ENCODE measurements around the gene PIGS.

Gene PIGS

DNA sequence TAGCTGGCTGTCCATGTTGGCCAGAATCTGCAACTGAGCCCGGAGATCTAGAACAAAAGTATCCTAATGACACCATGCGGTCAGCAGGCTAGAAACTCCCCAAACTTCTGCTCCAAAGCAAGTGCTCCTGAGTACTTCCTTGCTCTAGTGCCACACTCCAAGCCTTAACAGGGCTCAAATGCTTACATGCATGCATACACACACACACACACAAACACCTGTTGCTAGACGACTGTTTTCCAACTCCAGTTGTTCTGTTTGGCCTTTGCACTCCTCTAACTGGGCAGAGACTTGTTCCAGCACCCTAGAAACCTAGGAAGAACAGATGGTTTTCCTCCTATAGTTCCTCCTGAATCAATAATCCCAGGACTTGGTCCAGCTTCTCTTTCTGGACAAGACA lies 13.1 kb upstream of the PIGS start:
- Histone ChIP-seq H3K4me1 (ENCODE audit: insufficient read depth, low read length, severe bottlenecking) (no peaks in the 10 kb centered on the region), H3K9ac (ENCODE audit: low read length) (no peak overlapping the region), H3K79me2 (ENCODE audit: insufficient read depth, low read length) (no peaks in the 10 kb centered on the region), H3K4me2 (ENCODE audit: low read length) (no peak overlapping the region), H3K27me3 (ENCODE audit: insufficient read depth, low read length) (no peaks in the 10 kb centered on the region), H3K9me2 (ENCODE audit: low read depth, low read length) (no peaks in the 10 kb centered on the region), H2AFZ (ENCODE audit: low read length) (no peak overlapping the region), H3K9me3 (ENCODE audit: low read length) (no peaks in the 10 kb centered on the region), H3K27ac (ENCODE audit: low read depth, low read length, poor library complexity, severe bottlenecking) (no peak overlapping the region), H3F3A (ENCODE audit: insufficient read depth, low read length) (no peaks in the 10 kb centered on the region; the same call in 1 of the 2 replicates), H3K4me3 (ENCODE audit: low read depth, low read length, poor library complexity, severe bottlenecking) (no peak overlapping the region), H4K20me1 (ENCODE audit: insufficient read depth, low read length) (no peaks in the 10 kb centered on the region), H3K36me3 (ENCODE audit: insufficient read depth, low read length) (peaks cover 92% of the 10 kb centered on the region)
- no peak for TF ChIP-seq EZH2 (IDR thresholded peaks at IDR 0.05; ENCODE audit: borderline replicate concordance, low read length)
- TF ChIP-seq, protein P1, sequence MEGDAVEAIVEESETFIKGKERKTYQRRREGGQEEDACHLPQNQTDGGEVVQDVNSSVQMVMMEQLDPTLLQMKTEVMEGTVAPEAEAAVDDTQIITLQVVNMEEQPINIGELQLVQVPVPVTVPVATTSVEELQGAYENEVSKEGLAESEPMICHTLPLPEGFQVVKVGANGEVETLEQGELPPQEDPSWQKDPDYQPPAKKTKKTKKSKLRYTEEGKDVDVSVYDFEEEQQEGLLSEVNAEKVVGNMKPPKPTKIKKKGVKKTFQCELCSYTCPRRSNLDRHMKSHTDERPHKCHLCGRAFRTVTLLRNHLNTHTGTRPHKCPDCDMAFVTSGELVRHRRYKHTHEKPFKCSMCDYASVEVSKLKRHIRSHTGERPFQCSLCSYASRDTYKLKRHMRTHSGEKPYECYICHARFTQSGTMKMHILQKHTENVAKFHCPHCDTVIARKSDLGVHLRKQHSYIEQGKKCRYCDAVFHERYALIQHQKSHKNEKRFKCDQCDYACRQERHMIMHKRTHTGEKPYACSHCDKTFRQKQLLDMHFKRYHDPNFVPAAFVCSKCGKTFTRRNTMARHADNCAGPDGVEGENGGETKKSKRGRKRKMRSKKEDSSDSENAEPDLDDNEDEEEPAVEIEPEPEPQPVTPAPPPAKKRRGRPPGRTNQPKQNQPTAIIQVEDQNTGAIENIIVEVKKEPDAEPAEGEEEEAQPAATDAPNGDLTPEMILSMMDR (IDR thresholded peaks at IDR 0.05; ENCODE audit: low read length), result no peak

- Histone ChIP-seq H3K9ac (ENCODE audit: low read length) (no peak overlapping the region), H3K36me3 (ENCODE audit: insufficient read depth, low read length) (peaks cover 95% of the 10 kb centered on the region), H4K20me1 (ENCODE audit: insufficient read depth, low read length) (no peaks in the 10 kb centered on the region), H3K4me3 (ENCODE audit: low read depth, low read length, poor library complexity, severe bottlenecking) (no peak overlapping the region), H3K9me2 (ENCODE audit: low read depth, low read length) (no peaks in the 10 kb centered on the region), H2AFZ (ENCODE audit: low read length) (no peak overlapping the region), H3K4me2 (ENCODE audit: low read length) (no peak overlapping the region), H3K9me3 (ENCODE audit: low read length) (no peaks in the 10 kb centered on the region), H3K27ac (ENCODE audit: low read depth, low read length, poor library complexity, severe bottlenecking) (no peak overlapping the region), H3F3A (ENCODE audit: insufficient read depth, low read length) (no peaks in the 10 kb centered on the region; the same call in 1 of the 2 replicates), H3K4me1 (ENCODE audit: insufficient read depth, low read length, severe bottlenecking) (no peaks in the 10 kb centered on the region), H3K27me3 (ENCODE audit: insufficient read depth, low read length) (no peaks in the 10 kb centered on the region), H3K79me2 (ENCODE audit: insufficient read depth, low read length) (no peaks in the 10 kb centered on the region)
- TF ChIP-seq, protein P1 (IDR thresholded peaks at IDR 0.05; ENCODE audit: low read length), result no peak
- TF ChIP-seq EZH2 (IDR thresholded peaks at IDR 0.05; ENCODE audit: borderline replicate concordance, low read length), result no peak
These were observed 11.2 kb upstream of the PIGS start for GRCh38 chr17:28582513-28582912.

DNA sequence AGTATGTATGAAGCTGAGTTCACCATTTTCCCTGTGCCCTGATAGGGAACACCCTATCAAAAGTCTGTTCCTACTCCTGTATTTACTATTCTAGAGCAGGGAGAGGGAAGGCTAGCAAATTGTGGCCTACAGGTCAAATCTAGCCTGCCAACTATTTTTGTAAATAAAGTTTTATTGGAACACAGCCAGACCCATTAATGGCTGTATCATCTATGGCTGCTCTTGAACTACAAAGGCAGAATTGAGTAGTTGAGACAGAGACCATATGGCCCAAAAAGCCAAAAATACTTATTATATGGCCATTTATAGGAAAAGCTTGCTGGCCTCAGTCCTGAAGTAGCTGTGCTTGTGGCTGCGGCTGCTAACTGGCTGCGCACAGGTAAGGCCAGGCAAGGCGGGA lies 9.6 kb upstream of the PIGS start:
- Histone ChIP-seq H3K9me3 (ENCODE audit: low read length) (no peaks in the 10 kb centered on the region), H2AFZ (ENCODE audit: low read length) (no peak overlapping the region), H3K4me3 (ENCODE audit: low read depth, low read length, poor library complexity, severe bottlenecking) (no peak overlapping the region), H3K4me1 (ENCODE audit: insufficient read depth, low read length, severe bottlenecking) (peaks cover 14% of the 10 kb centered on the region), H3K27me3 (ENCODE audit: insufficient read depth, low read length) (no peaks in the 10 kb centered on the region), H3K4me2 (ENCODE audit: low read length) (no peak overlapping the region), H3K9me2 (ENCODE audit: low read depth, low read length) (no peaks in the 10 kb centered on the region), H3F3A (ENCODE audit: insufficient read depth, low read length) (no peaks in the 10 kb centered on the region; the same call in 1 of the 2 replicates), H3K79me2 (ENCODE audit: insufficient read depth, low read length) (no peaks in the 10 kb centered on the region), H3K36me3 (ENCODE audit: insufficient read depth, low read length) (peaks cover 86% of the 10 kb centered on the region), H4K20me1 (ENCODE audit: insufficient read depth, low read length) (no peaks in the 10 kb centered on the region), H3K27ac (ENCODE audit: low read depth, low read length, poor library complexity, severe bottlenecking) (no peak overlapping the region), H3K9ac (ENCODE audit: low read length) (no peak overlapping the region)
- TF ChIP-seq EZH2 (IDR thresholded peaks at IDR 0.05; ENCODE audit: borderline replicate concordance, low read length), result no peak
- TF ChIP-seq, protein P1 (IDR thresholded peaks at IDR 0.05; ENCODE audit: low read length), result no peak
